ENCODE data around the gene UNC5B. TPM values are rescaled to one million over a fixed set of nuclear protein-coding genes. Genes with fewer than 3 reads are reported as not detected.

UNC5B gene
- total RNA-seq, 6 donors from 2014 or later: 8.4 to 27.7 (median 20.5) TPM

DNA sequence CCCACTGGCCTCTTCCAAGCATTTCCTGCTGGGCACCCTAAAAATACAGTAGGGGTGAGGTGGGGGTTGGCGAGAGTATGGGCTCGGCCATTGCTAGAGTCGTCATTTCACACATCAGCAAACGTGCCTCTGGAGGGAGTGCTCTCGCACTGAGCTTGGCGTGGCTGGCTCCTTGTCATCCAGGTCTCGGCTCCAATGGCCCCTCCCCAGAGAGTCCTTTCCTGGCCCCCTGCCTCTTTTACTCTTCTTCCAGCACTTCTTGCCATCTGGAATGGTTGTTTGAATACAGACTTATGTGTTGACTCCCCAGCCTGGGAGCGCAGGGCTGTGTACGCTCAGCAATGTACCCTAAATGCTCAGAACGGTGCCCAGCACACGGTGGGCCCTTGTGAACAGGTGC is 18.8 kb downstream of the UNC5B start:
- 87 to 97% methylated on average over 11 of the region's 11 CpGs for WGBS, 2 donors
- Histone ChIP-seq H3K9me3 (no peaks in the 10 kb centered on the region), H3K36me3 (no peaks in the 10 kb centered on the region), H3K4me1 (peaks cover 51 to 75% (median 65%) of the 10 kb centered on the region in 4 donors), H3K27me3 (no peaks in the 10 kb centered on the region), H3K4me3 (no peak overlapping the region), H3K27ac (peak overlapping the region in 2 of 4 donors; percentile 31 to 45)
- TF ChIP-seq, protein P1, sequence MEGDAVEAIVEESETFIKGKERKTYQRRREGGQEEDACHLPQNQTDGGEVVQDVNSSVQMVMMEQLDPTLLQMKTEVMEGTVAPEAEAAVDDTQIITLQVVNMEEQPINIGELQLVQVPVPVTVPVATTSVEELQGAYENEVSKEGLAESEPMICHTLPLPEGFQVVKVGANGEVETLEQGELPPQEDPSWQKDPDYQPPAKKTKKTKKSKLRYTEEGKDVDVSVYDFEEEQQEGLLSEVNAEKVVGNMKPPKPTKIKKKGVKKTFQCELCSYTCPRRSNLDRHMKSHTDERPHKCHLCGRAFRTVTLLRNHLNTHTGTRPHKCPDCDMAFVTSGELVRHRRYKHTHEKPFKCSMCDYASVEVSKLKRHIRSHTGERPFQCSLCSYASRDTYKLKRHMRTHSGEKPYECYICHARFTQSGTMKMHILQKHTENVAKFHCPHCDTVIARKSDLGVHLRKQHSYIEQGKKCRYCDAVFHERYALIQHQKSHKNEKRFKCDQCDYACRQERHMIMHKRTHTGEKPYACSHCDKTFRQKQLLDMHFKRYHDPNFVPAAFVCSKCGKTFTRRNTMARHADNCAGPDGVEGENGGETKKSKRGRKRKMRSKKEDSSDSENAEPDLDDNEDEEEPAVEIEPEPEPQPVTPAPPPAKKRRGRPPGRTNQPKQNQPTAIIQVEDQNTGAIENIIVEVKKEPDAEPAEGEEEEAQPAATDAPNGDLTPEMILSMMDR (IDR thresholded peaks at IDR 0.05): no peak
- no peak for TF ChIP-seq EP300 (IDR thresholded peaks at IDR 0.05)
- no peak for TF ChIP-seq POLR2AphosphoS5 (IDR thresholded peaks at IDR 0.05)
- TF ChIP-seq POLR2A (IDR thresholded peaks at IDR 0.05): no peak
- no peak for ATAC-seq (ENCODE audit: low FRiP score in 2 of 2)
- no peak for DNase-seq

DNA sequence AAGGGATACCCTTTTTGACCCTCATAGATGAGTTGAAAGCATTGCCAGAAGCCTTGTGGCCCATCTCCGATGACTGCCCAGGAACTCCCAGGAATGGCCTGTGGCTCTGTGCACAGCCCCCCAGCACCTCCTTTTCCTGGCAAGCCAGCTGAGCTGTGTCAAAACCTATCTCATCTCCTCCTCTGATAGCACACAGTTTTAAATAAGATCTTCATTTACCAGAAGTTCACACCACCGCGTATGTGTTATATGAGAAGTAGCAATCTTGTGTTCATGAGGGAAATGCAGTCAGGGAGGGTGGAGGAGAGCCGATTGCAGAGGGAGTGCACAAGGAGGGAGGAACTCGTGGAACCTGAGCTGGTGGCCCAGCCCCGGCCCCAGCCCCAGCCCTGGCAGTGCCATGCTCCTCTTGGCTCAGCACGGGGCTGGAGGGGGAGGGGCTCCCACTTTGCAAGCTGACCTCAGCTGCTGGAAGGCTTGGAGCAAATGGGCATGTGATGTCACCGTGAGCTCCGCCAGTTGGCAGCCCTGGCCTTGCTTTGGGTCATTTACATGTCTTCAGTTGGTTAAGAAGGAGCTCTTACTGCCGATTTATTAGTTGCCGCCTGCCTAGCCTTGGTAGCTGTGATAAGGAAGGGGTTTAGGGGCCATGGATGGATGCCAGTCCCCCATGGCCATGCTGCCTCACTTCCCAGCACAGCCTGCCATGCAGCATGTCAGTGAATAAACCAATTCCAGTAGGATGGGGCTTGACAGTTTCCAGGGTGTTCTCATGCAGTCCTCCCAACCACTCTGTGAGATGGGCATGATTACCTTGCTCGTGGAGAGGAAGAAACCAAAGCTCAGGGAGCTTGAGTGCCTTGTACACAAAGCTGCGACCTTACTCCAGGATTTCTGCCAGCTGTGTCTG is 20.0 kb downstream of the UNC5B start:
- WGBS, 2 donors: 37 to 46% methylated on average over 9 to 13 of the region's 13 CpGs
- DNase-seq: peak in 1 of 2 donors; percentile 49
- TF ChIP-seq, protein P1 (IDR thresholded peaks at IDR 0.05): no peak
- TF ChIP-seq POLR2AphosphoS5 (IDR thresholded peaks at IDR 0.05) (no peak), POLR2A (IDR thresholded peaks at IDR 0.05) (no peak), EP300 (IDR thresholded peaks at IDR 0.05) (no peak)
- Histone ChIP-seq H3K27ac (peak overlapping the region in 3 of 4 donors; percentile 45 to 86 (median 82)), H3K4me1 (peaks cover 59 to 82% (median 71%) of the 10 kb centered on the region in 4 donors), H3K27me3 (no peaks in the 10 kb centered on the region), H3K4me3 (no peak overlapping the region), H3K9me3 (no peaks in the 10 kb centered on the region), H3K36me3 (no peaks in the 10 kb centered on the region)
- ATAC-seq (ENCODE audit: low FRiP score in 2 of 2): no peak

DNA sequence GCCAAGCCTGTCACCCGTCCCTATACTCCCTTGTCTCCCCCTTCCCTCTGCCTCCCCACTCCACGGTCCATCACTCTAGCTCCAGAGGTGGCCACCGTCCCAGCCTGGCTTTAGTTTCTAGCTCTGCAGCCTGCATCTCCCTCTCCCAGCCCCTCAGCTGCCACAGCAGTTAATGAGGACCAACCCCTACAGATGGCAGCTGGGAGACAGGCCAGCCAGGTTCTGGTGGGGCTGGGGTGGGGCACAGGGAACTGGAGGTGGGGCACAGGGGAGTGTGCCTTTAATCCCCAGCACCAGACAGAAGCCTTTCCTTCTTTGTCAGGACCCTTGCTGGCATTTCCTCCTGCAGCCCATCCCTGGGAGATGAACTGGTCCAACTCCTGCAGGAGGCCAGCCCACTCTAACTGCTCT is 21.1 kb downstream of the UNC5B start:
- no peaks in the 10 kb centered on the region for H3K36me3 ChIP-seq
- peaks cover 64 to 82% (median 74%) of the 10 kb centered on the region in 4 donors for H3K4me1 ChIP-seq
- H3K27ac ChIP-seq: peak overlapping the region; percentile 7 to 86 (median 78)
- no peak overlapping the region for H3K4me3 ChIP-seq
- H3K9me3 ChIP-seq: no peaks in the 10 kb centered on the region
- no peaks in the 10 kb centered on the region for H3K27me3 ChIP-seq
- ATAC-seq (ENCODE audit: low FRiP score in 2 of 2) (no peak), DNase-seq (no peak)
- 69 to 82% methylated on average over 3 of the region's 3 CpGs for WGBS, 2 donors
- TF ChIP-seq, protein P1 (IDR thresholded peaks at IDR 0.05): no peak
- TF ChIP-seq EP300 (IDR thresholded peaks at IDR 0.05) (no peak), POLR2AphosphoS5 (IDR thresholded peaks at IDR 0.05) (no peak), POLR2A (IDR thresholded peaks at IDR 0.05) (no peak)

DNA sequence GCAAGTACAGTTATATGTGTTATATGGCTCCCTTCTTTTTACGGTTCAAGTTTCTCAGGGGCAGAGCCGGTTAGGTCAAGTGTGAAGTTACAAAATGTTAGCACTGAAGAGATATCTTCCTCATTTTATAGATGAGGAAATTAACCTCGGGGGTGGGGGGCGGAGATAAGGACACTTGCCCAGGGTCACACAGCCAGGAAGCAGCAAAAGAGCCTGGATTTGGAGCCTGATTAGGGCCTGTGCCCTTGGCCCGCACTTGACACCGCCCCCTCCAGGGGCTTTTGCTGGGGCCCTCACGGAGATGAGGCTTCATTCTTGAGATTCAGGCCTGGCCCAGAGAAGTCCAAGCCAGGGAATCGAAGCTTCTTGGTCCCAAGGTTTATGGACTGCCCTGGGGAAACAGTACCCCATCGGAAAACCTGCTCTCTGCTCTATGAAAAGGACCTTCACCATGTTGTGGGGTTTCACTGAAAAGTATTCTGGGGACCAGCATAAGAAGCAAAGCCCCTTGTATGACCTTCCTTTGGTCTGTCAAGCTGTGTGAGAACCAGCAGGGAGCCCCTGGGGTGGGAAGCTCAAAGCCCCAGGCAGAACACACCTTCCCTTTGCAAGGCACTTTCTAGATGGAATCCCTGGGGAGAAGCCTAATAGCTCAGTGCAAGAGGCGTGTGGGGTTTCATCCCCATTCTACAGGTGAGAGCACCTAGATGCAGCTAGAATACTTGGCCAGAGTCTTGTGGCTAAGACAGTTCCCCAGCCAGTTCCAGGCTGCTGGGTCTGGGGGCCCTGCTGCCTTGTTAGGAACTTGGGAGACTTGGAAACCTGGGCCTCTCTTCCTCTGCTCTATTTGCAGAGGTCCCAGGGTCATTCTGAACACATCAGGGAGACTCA is 21.9 kb downstream of the UNC5B start:
- Histone ChIP-seq H3K9me3 (no peaks in the 10 kb centered on the region), H3K27ac (peak overlapping the region; percentile 75 to 86 (median 80)), H3K4me1 (peaks cover 64 to 75% (median 71%) of the 10 kb centered on the region in 4 donors), H3K36me3 (no peaks in the 10 kb centered on the region), H3K27me3 (no peaks in the 10 kb centered on the region), H3K4me3 (no peak overlapping the region)
- DNase-seq (peak in 1 of 2 donors; percentile 47), ATAC-seq (ENCODE audit: low FRiP score in 2 of 2) (peak in 1 of 2 donors; percentile 12)
- 65 to 67% methylated on average over 2 to 10 of the region's 10 CpGs for WGBS, 2 donors
- TF ChIP-seq EP300 (IDR thresholded peaks at IDR 0.05) (no peak), POLR2AphosphoS5 (IDR thresholded peaks at IDR 0.05) (no peak), POLR2A (IDR thresholded peaks at IDR 0.05) (no peak)
- TF ChIP-seq, protein P1 (IDR thresholded peaks at IDR 0.05): no peak

Data from upper lobe of left lung (tissue), 6 donors.